ENCODE data around the gene RAB11FIP5.
"Not testable (repeated sequence)": the region's sequence is repeated elsewhere in the genome, so short reads cannot be mapped to it uniquely, and the experiment has no call there.

Gene RAB11FIP5

GRCh38 chr2:73112913-73113854, at the start of gene RAB11FIP5:
Gene RAB11FIP5 (minus strand): TSS chr2:73112948. CDS start chr2:73112777, 171 bp downstream.
- DNase-seq (ENCODE audit: low spot score): peak; percentile 84

GRCh38 chr2:73156539-73157124, 43.9 kb upstream of the RAB11FIP5 start:
- DNase-seq (ENCODE audit: low spot score): peak; percentile 75

- no peak for DNase-seq (ENCODE audit: low spot score)
Measured at GRCh38 chr2:73142937-73143336, 30.2 kb upstream of the RAB11FIP5 start.

GRCh38 chr2:73141896-73142295, 29.1 kb upstream of the RAB11FIP5 start:
- no peak for DNase-seq (ENCODE audit: low spot score)

- DNase-seq (ENCODE audit: low spot score): no peak
Measured at GRCh38 chr2:73135236-73135635, 22.5 kb upstream of the RAB11FIP5 start.

- DNase-seq (ENCODE audit: low spot score): no peak
Measured at GRCh38 chr2:73134471-73134870, 21.7 kb upstream of the RAB11FIP5 start.

- DNase-seq (ENCODE audit: low spot score): no peak
Measured at GRCh38 chr2:73133566-73134197, 20.9 kb upstream of the RAB11FIP5 start.

GRCh38 chr2:73131807-73132206, 19.1 kb upstream of the RAB11FIP5 start:
- DNase-seq (ENCODE audit: low spot score): no peak

GRCh38 chr2:73130790-73131189, 18.0 kb upstream of the RAB11FIP5 start:
- no peak for DNase-seq (ENCODE audit: low spot score)

GRCh38 chr2:73128841-73129535, 16.2 kb upstream of the RAB11FIP5 start:
- DNase-seq (ENCODE audit: low spot score): no peak

GRCh38 chr2:73122536-73122935, 9.8 kb upstream of the RAB11FIP5 start:
- no peak for DNase-seq (ENCODE audit: low spot score)

GRCh38 chr2:73119611-73120239, 7.0 kb upstream of the RAB11FIP5 start:
- DNase-seq (ENCODE audit: low spot score): not testable (repeated sequence)

GRCh38 chr2:73117441-73117840, 4.7 kb upstream of the RAB11FIP5 start:
- no peak for DNase-seq (ENCODE audit: low spot score)

GRCh38 chr2:73116182-73116960, 3.6 kb upstream of the RAB11FIP5 start:
- no peak for DNase-seq (ENCODE audit: low spot score)

GRCh38 chr2:73114273-73114867, 1.6 kb upstream of the RAB11FIP5 start:
- no peak for DNase-seq (ENCODE audit: low spot score)

- no peak for DNase-seq (ENCODE audit: low spot score)
Measured at GRCh38 chr2:73112026-73112912, 479 bp downstream of the RAB11FIP5 start.

GRCh38 chr2:73111073-73112025, 1.4 kb downstream of the RAB11FIP5 start:
- no peak for DNase-seq (ENCODE audit: low spot score)

Data from Ammon's horn (tissue), 1 donor.